SK-N-MC (cell line): Measurements from ENCODE around the gene WDR91.

Experiments
- EZH2 ChIP-seq: fragments of 200-600 bp; sonication (generic); IDR thresholded peaks from one replicate; pipeline ENCODE4 v1.6.1; 2017; ENCODE audit warnings: antibody characterized with exemption
- POLR2AphosphoS5 ChIP-seq: IDR thresholded peaks from 2 replicates; pipeline ENCODE4 v1.6.1; 2012; ENCODE audit warnings: mild to moderate bottlenecking, low read depth, low read length, borderline replicate concordance

DNA sequence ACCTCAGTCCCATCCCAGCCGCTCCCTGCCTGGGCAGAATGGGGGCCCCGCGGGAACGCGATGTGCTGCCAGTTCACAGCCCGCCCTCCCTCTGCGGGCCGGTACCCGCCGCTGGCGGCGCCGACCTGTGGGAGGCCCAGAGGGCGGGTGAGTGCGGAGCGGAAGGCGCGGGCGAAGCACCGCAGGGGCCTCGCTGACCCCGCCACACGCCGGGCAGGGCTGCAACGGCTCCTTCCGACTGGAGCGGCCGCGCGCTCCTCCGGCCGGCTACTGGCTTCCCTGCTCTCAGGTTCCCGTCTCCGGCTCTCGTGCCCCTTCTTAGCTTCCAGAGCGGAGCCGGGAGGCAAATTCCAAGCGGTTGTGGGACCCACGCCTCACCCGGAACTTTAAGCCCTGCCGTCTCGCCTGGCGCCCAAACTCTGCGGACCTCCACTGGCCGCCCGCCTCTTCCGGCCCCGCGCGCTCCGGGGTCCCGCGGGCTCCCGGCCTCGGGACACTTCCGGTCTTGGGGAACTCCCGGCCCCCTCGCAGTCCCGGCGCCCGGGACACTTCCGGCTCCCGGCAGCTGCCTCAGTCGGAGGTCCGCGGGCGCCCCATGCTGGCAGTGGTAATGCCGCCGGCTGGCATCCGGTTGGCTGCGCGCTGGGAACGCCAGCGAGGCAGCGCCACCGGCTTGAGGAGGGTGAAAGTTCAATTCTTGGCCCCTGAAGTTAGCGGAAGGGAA is 40.9 kb downstream of the WDR91 start, which contains the start of gene CYREN:
- TF ChIP-seq EZH2 (no peak), POLR2AphosphoS5 (peak; percentile 82)
